Lower leg skin (tissue), 4 donors: ENCODE measurements around the gene TSPAN11. TPM values are rescaled to one million over a fixed set of nuclear protein-coding genes. Genes with fewer than 3 reads are reported as not detected.
A peak's percentile ranks its signal among the peaks of the same experiment; 100 is the strongest.

Experiments
- DNase-seq, 2 donors: peaks; one replicate each; pipeline ENCODE4 v3.0.0-alpha.2; 2019; ENCODE audit warnings: low spot score in 2 of 2
- H3K4me3 ChIP-seq: fragments of 200-600 bp; sonication (generic); 2 replicates; pipeline ENCODE4 v1.5.1; 2017; ENCODE audit warnings: mild to moderate bottlenecking, low read depth; ENCODE audit not compliant: poor library complexity, severe bottlenecking
- CTCF ChIP-seq, 3 donors: fragments of 450-650 bp; IDR thresholded peaks; one replicate each; pipeline ENCODE4 v1.5.1; 2016; ENCODE audit warnings: antibody characterized with exemption in 3 of 3, mild to moderate bottlenecking in 3 of 3, moderate library complexity in 2 of 3
- POLR2A ChIP-seq, 2 donors: fragments of 450-650 bp; IDR thresholded peaks; one replicate each; pipeline ENCODE4 v1.6.1; 2016 to 2017; ENCODE audit warnings: antibody characterized with exemption in 2 of 2, mild to moderate bottlenecking in 1 of 2, moderate library complexity in 1 of 2
- WGBS, 2 donors: methylation state at CpG; one replicate each; pipeline ENCODE4 v1.1.5; 2018; 5-methylcytosine and 5-hydroxymethylcytosine counted together
- intact Hi-C: fragments of 100-400 bp; cut with DNase I; formaldehyde crosslinking; loops from one replicate; pipeline ENCODE4 v1.15.0; 2023; ENCODE audit warnings: low total_unique reads
- total RNA-seq, 4 donors: library from RNA; depleted of rRNA; stranded (reverse); fragments of >200 nt; gene quantifications; one replicate each; pipeline ENCODE4 v1.1.0, GENCODE V29; 2016

The TSPAN11 gene
- total RNA-seq, 4 donors from 2014 or later = 1.3 to 5.4 (median 2.2) TPM

DNA sequence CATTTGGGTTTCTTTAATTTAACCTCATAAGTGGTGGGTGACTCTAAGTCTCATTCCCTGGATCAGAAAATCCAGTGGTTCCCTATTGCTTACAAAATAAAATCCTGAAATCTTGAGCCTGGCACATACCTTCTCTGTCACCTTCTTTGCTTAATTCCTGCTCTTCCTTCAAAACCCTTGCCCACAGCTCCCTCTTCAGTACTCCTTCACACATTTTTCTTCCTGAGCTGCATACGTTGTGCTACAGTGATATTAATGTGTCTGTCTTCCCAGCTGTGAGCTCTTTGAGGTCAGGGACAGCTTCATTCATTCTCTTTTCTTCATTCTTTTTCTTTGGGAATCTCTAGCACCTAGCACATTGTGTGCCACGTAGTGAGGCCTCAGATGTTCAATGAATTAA, 9.5 kb downstream of the TSPAN11 start:
- WGBS, 2 donors = 36 to 52% methylated on average over 2 of the region's 2 CpGs
- intact Hi-C loops = no loop called here
- no peak overlapping the region for H3K4me3 ChIP-seq
- no peak for DNase-seq
- TF ChIP-seq POLR2A (IDR thresholded peaks at IDR 0.05) = no peak
- no peak for TF ChIP-seq CTCF (IDR thresholded peaks at IDR 0.05)

DNA sequence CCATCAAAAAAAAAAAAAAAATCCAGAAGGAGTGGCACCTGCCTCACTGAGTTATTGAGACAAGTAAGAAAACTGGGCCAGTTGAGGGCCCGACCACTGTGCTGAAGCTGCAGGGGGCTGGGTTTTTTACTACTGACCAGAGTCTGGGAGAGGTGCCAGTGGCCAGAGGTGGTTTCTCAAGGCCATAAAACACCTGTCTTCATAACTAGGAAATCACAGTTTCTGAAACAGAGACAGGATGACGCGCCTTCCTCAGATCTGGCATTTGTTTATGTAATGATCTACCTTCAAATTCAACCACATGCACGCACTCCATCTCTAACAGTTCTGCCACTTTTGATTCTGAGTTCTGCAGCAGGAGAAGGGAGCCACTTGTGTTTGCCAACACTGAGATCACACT, 12.7 kb downstream of the TSPAN11 start:
- TF ChIP-seq POLR2A (IDR thresholded peaks at IDR 0.05) (no peak), CTCF (IDR thresholded peaks at IDR 0.05) (no peak)
- peak in 1 of 2 donors; percentile 63 for DNase-seq
- 92 to 97% methylated on average over 4 of the region's 4 CpGs for WGBS, 2 donors
- no peak overlapping the region for H3K4me3 ChIP-seq
- intact Hi-C loops = no loop called here

DNA sequence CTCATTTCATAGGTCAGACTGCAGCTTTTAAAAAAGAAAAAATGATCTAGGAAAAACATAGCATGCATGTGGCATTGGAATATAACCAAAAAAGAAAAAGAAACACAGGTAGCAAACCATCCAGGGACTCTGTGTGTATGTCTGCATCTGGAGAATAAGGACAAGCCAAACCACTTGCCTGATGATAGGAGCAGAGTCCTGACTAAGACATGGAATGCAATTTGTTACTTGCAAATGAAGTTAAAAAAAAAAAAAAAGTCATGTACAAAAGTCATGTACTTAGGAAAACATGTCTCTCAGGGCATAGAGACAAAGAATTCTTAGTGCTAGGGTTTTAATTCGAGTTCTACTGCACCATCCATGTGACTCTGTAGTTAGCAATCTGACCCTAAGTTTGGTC, 15.9 kb downstream of the TSPAN11 start:
- H3K4me3 ChIP-seq = no peak overlapping the region
- intact Hi-C loops = no loop called here
- 48 to 57% methylated on average over 1 of the region's 1 CpG for WGBS, 2 donors
- TF ChIP-seq CTCF (IDR thresholded peaks at IDR 0.05) = no peak
- TF ChIP-seq POLR2A (IDR thresholded peaks at IDR 0.05) = no peak
- no peak for DNase-seq

DNA sequence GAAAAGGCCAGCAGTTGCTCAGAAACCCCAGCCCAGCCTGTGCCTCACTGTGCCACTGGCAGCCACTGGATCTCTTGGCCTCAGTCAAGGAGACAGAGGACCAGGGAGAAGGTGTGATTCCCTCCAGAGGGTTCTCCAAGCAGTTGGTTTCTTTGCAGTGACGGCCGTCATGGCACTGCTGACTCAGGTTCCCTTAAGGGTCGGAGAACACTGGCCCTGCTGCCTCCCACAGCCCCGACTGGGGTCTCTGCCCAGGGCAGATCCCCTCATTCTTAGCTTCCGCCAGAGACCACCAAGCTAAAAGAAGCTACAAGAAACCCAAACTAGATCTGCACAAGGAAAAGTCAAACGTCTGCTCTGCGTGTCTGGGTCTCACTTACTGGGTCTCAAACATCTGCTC, 16.4 kb downstream of the TSPAN11 start:
- 77 to 87% methylated on average over 7 of the region's 7 CpGs for WGBS, 2 donors
- no peak overlapping the region for H3K4me3 ChIP-seq
- intact Hi-C loops = no loop called here
- peak in 1 of 2 donors; percentile 52 for DNase-seq
- TF ChIP-seq CTCF (IDR thresholded peaks at IDR 0.05) = no peak
- TF ChIP-seq POLR2A (IDR thresholded peaks at IDR 0.05) = no peak

DNA sequence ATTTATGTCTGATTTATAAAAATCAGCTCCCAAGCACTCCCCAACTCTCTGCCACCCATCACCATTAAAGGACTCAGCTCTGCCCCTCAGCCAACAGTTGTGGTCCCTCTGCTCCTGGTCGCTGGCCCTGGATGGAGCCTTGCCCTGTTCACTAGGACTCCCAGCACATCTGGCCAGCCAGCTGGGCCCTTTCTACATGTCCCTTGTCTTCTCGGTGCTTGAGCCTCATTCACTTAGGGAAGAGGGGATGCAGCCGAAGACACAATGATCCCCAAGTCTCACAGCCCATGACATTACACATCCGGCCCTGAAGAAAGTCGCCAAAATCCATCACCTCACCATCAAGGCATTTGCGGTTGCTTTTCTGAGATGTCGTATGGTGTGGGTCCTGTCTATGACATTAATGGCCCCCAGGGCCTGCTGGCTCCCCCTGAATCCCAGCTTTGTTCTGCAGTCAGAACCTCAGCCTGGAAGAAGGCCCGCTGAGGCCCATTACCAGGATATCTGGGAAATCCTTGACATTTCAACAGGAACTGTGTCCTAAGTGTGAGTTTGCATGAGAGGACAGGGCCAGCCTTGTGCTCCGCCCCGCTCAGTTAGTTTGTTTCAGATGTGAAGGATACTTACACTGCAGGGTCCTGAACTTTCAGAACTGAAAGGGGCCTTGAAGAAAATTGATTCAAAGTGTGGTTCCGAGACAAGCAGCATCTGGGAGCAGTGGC, 19.1 kb downstream of the TSPAN11 start:
- TF ChIP-seq POLR2A (IDR thresholded peaks at IDR 0.05) = no peak
- 78 to 83% methylated on average over 11 of the region's 11 CpGs for WGBS, 2 donors
- intact Hi-C loops = no loop called here
- H3K4me3 ChIP-seq = no peak overlapping the region
- no peak for DNase-seq

DNA sequence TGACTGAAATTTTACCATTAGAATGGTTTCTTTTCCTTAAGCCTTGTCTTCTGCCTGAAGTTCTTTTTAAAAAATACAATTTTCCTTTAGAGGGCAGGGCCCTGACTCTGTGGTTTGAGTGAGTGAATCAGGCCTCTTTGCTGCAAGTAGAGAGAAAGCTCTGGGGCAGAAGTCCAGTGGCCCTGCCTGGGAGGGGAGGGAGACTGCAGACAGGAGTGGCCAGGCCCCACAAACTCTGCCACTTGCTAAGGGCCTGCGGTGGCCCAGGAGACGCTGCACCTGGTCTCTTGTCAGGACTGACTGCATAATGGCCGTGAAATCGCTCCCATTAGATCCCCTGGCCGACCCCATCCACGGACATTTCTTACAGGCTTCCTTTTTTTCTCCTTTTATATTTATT, 25.5 kb downstream of the TSPAN11 start:
- no peak for TF ChIP-seq CTCF (IDR thresholded peaks at IDR 0.05)
- no peak for DNase-seq
- WGBS, 2 donors = 83 to 88% methylated on average over 6 of the region's 6 CpGs
- H3K4me3 ChIP-seq = no peak overlapping the region
- intact Hi-C loops = no loop called here
